ENCODE measurements around the gene PLEKHG1.

Gene PLEKHG1

DNA sequence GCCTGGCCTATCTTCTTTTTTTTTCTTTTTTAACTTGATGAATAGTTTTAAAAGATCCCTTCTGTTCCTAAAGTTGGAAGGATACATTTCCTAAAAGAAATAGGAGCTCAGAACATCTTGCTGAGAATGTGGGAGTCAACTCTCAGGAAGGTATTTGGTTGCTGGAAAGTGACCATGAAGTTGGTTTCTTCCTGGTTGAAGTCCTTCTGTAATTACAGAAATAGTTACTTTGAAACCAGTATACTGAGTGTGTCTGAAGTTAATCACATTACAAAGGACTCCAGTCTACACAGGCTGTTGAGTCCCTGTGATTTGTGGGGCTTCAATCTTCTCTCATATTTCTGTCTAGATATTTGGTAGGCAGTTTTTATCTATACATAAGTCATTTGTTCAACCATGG is 9.8 kb upstream of the PLEKHG1 start:
- DNase-seq (ENCODE audit: low read depth): no peak

DNA sequence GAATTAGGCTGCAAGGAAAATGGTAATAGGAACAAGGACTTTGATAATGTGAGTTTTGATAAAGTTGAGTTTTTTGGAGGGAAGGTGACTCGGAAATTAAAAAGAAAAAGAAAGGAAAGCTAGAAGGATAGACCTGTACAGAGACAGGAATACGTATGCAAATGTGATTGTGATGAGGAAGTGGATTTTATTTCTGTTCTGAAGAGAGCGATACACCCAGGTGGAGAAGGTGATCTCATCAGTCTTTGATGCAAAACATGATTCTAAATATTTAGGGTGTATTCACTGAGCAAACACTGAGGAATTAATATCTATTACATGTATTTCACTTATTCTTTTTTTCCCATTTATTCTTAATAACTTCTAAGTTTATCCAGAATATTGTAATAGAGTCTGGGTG is 9.2 kb upstream of the PLEKHG1 start:
- no peak for DNase-seq (ENCODE audit: low read depth)

DNA sequence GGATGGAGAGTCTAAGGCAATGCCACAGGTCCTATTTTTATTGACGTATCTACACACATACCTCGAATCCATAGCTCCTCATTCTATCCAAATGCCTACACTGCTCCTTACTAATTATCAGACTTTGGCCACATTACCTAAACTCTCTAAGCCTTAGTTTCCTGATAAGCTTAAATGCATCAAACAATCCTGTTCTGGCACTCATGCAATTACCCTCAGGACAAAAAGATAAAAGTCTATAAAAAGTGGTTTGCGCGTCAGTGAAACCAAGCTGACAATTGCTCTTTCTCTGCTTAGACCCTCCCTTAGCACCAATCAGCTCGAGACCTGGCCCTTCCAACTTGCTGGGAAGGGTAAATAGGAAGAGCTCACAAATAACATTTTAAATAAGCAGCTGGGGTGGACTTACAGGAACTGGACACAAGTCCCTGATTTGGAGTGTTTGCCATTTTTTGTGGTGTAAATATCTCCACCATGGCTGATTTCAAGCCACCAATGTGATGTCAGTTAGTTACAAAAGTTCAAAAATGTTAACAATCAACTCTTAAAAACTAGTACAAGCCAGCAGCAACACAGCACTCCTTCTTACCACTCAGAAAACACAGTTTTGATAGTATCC is 7.2 kb upstream of the PLEKHG1 start:
- DNase-seq (ENCODE audit: low read depth): no peak

DNA sequence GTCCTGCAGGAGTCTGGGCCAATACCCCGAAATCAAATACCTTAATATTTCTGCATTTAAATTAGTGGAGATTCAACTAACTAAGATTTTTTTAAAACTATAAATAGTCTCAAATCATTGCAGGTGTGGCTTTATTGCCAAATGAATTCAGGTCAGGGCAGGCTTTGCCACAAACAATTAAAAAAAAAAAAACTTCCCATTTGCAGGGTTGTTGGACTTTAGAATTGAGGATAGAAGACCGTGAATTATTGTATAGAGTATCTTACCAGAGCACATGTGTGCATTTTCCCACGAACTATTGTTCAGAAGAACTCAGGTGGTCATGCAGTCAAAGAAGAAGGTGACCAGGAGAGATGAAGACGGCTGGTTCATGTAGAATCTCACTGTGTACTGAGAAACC is 6.6 kb upstream of the PLEKHG1 start:
- DNase-seq (ENCODE audit: low read depth): no peak

GRCh38 chr6:150596439-150596838 is 3.2 kb upstream of the PLEKHG1 start:
- no peak for DNase-seq (ENCODE audit: low read depth)

DNA sequence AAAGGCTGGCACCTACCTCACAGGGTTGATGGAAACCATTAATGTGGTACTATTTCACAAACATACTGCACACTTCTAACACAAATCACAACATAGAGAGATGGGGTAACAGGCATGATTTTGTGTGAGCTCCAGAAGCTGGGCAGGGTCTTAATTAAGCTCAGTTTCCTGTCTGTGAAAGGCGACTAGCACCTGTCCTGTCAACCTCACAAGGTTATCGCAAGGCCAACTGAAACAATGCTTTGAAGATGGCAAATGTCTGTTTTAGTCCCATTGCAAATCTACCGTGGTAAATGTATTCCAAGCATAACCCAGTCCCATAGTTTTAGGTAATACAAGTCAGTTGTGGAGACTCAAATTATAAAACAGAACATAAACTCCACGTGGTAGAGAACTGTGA is 1.3 kb upstream of the PLEKHG1 start:
- DNase-seq (ENCODE audit: low read depth): no peak

DNA sequence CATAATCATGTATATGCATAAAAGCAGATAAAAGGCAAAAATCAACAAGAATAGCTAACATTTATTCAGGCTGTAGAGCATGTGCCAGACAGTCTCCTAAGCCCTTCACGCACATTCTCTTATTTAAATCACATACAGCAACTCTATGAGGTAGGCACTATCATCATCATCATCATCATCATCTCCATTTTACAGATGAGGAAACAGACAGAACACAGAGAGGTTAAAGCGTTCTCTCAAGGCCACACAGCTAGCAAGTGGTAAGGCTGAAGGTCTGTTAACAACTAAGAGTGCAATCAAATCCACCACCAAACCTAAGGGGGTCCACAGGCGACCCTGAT is 857 bp upstream of the PLEKHG1 start:
- DNase-seq (ENCODE audit: low read depth): no peak

DNA sequence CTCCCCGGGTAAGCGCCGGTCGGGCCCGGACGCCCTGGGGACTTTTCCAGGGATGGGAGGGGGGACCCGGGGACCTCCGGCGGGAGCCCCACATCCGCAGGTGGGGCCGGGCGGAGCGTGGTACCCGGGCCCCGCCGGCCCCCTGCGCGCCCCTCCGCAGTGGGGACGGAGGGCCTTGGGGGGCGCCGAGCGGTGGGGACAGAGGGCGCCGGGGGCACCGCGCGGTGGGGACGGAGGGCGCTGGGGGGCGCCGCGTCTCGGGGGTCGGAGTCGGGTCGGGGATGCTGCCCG is 270 bp downstream of the PLEKHG1 start:
- no peak for DNase-seq (ENCODE audit: low read depth)

DNA sequence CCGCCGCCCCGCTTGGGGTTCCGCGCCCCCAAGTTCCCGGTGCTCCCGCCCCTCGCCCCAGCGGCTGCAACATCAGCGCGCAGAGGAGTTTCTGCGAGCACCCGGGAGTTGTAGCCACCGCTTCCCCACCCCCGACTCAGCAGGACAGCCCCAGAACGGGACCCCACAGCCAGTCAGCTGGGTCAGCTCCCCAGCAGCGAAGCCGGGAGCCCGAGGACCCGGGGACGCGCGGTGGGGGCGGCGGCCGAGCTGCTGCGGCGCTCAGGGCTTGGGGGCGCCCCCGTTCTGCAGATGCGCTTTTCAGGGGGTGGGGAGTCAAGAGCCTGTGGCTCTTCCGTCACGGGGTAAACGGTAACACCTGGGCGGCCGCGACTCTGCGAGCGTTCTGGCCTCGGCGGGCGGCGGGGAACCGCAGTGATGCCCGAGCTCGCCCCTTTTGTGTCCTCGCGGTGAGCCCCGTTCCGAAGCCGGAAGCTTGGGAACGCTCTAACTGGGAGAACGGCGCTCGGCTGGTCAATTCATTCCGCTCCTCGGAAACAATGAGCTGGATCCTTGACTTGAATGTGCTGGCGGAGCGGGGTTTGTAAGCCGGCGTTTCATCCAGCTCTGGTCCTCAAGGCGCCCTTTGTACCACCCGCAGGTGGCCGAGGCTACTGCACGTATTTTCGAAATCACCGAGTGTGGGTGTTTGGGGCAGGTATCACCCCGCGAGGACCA is 774 bp downstream of the PLEKHG1 start:
- peak; percentile 19 for DNase-seq (ENCODE audit: low read depth)

GRCh38 chr6:150601439-150601838 is 1.8 kb downstream of the PLEKHG1 start:
- DNase-seq (ENCODE audit: low read depth): no peak

- no peak for DNase-seq (ENCODE audit: low read depth)
These were observed 3.5 kb downstream of the PLEKHG1 start for GRCh38 chr6:150603176-150603575.

DNA sequence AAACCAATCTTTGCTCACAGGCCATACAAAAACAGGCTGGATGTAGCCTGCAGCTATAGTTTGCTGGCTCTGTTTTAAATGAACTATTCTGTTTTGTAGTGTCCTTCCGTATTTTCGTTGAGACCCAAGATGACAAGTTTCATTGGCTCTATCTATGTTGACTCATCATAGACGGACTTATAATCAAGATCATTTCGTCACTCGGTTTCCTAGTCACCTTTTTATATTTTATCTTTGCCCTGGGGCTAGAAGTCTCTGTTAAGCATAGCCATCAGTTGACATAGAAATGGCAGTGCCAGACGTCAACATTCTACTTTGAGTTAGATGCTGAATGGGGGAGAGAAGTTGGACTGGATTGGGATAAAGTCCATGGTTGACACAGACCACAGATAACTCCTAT is 4.8 kb downstream of the PLEKHG1 start:
- DNase-seq (ENCODE audit: low read depth): no peak

DNA sequence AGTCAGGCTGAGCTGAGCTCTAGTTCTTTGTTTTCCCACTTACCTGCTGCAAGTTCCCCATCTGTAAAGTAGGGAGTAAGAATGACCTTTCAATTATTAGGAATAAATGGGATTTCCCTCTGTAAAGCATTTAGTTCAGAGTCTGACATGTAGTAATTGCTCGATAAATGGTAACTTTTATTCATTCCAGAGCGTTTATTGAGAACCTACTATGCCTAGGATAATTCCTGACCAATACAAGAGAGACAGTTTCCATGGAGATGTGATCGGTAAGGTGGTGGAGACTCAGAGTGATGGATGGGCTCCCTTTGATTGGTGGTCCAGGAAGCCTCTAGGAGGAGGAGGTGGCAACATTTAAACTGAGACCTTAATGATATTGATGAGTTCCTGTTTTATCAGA is 5.6 kb downstream of the PLEKHG1 start:
- no peak for DNase-seq (ENCODE audit: low read depth)

GRCh38 chr6:150606168-150606591 is 6.5 kb downstream of the PLEKHG1 start:
- DNase-seq (ENCODE audit: low read depth): no peak

- DNase-seq (ENCODE audit: low read depth): no peak
These were observed 7.1 kb downstream of the PLEKHG1 start for GRCh38 chr6:150606647-150607328.

DNA sequence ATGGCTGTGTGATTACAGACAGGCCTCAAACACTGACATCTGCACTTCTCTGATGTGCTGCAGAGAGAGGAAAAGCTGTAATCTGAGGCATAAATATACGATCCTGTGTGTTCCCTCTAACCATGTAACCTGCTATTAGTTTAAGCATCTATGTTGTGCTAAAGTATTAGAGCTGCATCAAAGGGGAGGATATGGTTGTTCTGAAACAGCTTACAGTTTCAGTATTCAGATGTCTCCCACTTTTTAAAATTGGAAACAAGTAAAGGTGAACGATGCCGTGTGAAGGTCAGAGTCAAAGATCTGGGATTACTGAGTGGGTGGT is 7.6 kb downstream of the PLEKHG1 start:
- DNase-seq (ENCODE audit: low read depth): no peak

DNA sequence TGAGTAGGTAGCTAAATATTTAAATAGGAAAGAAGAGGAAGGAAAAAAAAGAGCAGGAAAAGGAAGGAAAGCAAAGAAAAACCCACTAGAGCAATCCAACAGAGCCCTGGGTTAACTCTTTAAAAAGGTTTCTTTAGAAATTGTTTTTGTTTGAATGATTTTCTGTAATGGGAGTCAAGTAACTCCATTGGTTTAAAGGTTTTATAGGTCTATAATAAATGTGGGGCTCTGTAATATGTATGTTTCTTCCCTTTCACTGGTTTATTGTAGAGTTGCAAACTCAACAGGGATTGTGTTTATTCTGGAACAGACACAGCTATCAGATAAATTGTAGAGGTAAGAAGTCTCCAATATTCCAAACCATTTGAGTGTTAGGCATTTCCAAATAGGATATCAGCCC is 10.9 kb downstream of the PLEKHG1 start:
- no peak for DNase-seq (ENCODE audit: low read depth)

GRCh38 chr6:150613269-150613668 is 13.6 kb downstream of the PLEKHG1 start:
- no peak for DNase-seq (ENCODE audit: low read depth)

- no peak for DNase-seq (ENCODE audit: low read depth)
These were observed 16.3 kb downstream of the PLEKHG1 start for GRCh38 chr6:150615967-150616366.

GRCh38 chr6:150616586-150616985 is 16.9 kb downstream of the PLEKHG1 start:
- DNase-seq (ENCODE audit: low read depth): no peak

DNA sequence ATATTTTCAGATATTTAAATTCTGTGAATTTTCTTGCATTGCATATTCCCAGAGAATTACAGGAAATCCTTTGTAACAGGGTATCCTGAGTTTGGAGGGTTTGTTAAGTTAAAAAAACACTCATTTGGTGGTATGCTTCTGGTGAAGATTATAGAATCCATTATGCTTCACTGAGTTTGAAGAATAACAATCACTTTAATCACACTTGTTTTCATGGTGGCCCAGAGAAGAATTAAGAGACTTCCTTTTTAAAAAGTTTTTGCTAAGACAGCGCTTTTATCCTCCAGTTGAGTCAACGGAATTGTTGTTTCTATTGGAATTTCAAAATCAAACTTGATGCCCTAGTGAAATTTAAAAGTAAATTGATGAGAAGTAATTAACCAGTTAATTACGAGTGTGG is 17.4 kb downstream of the PLEKHG1 start:
- DNase-seq (ENCODE audit: low read depth): no peak

DNA sequence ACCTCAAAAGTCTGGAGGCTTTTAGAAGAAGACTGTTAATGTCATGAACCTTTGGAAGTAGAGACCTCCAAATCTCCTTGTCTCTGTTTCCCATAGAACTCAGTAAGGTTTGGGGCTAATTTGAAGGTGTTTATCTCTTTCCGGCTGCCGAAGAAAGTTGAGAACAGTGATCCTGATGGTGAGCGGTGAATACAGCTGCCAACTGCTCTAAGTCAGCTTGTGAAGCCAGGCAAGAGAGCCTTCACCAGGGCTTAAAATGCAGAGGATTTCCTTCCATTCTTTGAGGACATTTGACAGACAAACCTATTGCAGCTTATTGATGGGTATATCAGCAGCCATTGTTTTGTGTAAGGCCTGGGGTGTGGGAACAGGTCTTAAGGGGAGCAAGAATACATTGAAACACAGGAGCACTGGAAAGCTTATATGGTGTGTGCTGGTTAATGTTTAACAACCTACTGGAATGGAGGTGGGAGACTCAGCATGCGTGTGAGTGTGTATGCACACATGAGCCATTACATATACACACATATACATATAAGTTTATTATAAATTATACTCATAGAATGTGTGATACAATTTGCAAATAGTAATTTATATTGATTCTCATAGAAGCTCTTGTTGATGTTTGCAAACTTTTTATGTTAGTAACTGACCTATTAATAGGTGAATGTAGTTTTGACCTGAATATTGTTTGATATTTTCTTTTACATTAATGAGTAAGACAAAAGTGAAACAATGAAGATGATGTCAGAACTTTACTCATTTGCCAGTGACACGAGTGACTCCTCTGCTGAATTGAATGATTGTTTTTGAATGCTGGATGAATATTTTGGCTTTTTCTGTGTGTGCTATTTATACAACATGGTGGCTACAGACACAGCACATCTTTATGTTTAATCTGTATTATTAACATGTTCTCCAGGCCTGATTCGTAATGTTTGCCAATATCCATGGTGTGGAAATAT is 18.1 kb downstream of the PLEKHG1 start:
- DNase-seq (ENCODE audit: low read depth): no peak

DNA sequence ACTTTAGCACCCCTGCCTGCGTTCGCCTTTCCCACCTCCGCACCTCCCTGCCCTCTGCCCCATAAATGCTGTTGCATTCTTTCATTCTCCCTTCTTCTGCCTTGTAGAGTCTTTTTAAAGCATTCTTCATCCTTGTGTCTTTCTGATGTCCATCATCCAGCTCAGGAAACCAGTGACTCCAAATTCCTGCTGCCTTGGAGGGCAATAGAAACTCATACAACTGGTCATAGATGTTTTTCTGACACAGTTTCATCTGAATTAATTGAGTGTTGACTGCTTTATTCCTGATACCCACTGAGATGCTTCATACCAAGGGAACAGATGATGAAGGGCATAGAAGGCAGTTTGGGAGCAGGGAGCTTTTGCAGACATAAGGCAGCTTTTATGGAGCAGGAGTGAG is 19.6 kb downstream of the PLEKHG1 start:
- DNase-seq (ENCODE audit: low read depth): no peak
